ENCODE measurements around the gene TAGLN3. TPM values are rescaled to one million over a fixed set of nuclear protein-coding genes. Genes with fewer than 3 reads are reported as not detected.

The TAGLN3 gene
- total and polyA plus RNA-seq, 2 of the 13 experiments (the other 11 are each of a cell fraction or from before 2014, with no cell fraction given) = 0.51 to 0.91 TPM

GRCh38 chr3:112047264-112047663, 48.5 kb downstream of the TAGLN3 start (continued):
- TF ChIP-seq GPBP1L1 (CRISPR knock-in tag; IDR thresholded peaks at IDR 0.05) = no peak
- TF ChIP-seq DRAP1 (CRISPR knock-in tag; IDR thresholded peaks at IDR 0.05) = no peak
- no peak for TF ChIP-seq ZNF333 (CRISPR knock-in tag; IDR thresholded peaks at IDR 0.05; ENCODE audit: borderline replicate concordance)
- no peak for TF ChIP-seq ZSCAN12 (CRISPR knock-in tag; IDR thresholded peaks at IDR 0.05)
- no peak for TF ChIP-seq HDAC1 (CRISPR knock-in tag; IDR thresholded peaks at IDR 0.05)
- no peak for TF ChIP-seq ZNF235 (CRISPR knock-in tag; IDR thresholded peaks at IDR 0.05; ENCODE audit: borderline replicate concordance)
- no peak for TF ChIP-seq ATF4 (CRISPR knock-in tag; IDR thresholded peaks at IDR 0.05)
- TF ChIP-seq CREB3 (CRISPR knock-in tag; IDR thresholded peaks at IDR 0.05) = no peak
- no peak for TF ChIP-seq CEBPB (IDR thresholded peaks at IDR 0.05; ENCODE audit: borderline replicate concordance, low read depth, low read length)

GRCh38 chr3:112048911-112049310, 50.2 kb downstream of the TAGLN3 start:
- in situ Hi-C loops (cut with HindIII; ENCODE audit: extremely low pct_ligation_motif_present, low pct_unique_long_range_greater_than_20kb) = no loop called here
- Histone ChIP-seq H3K79me2 (ENCODE audit: insufficient read depth, low read length) (no peaks in the 10 kb centered on the region), H2AFZ (ENCODE audit: low read length) (no peak overlapping the region), H3K9me3 (ENCODE audit: low read length) (no peaks in the 10 kb centered on the region), H3K36me3 (replicated peaks in 1 of 2; ENCODE audit: control insufficient read depth in 1 of 2, insufficient read depth in 2 of 2, low read length in 2 of 2) (no peaks in the 10 kb centered on the region), H3K4me2 (ENCODE audit: low read depth, low read length) (no peak overlapping the region), H3K27me3 (ENCODE audit: control insufficient read depth in 1 of 2, insufficient read depth in 2 of 2, low read length in 2 of 2) (no peaks in the 10 kb centered on the region), H3K4me3 (replicated peaks in 1 of 3; ENCODE audit: insufficient read depth in 1 of 3, low read depth in 2 of 3, low read length in 3 of 3) (no peak overlapping the region), H3K9ac (ENCODE audit: insufficient read depth, low read depth, low read length) (no peak overlapping the region), H4K20me1 (ENCODE audit: insufficient read depth, low read length) (no peaks in the 10 kb centered on the region), H3K27ac (ENCODE audit: extremely low read length, insufficient read depth, low read length) (no peak overlapping the region), H3K4me1 (ENCODE audit: insufficient read depth, low read length) (no peaks in the 10 kb centered on the region)
- BruUV-seq (replicated peaks) = no TSS peak
- no peak for ATAC-seq
- POLR2A ChIA-PET = no interaction called here
- TF ChIP-seq JUN (CRISPR knock-in tag; IDR thresholded peaks at IDR 0.05) = no peak
- TF ChIP-seq SCMH1 (CRISPR knock-in tag; IDR thresholded peaks at IDR 0.05; ENCODE audit: borderline replicate concordance) = no peak
- TF ChIP-seq TP53 (CRISPR knock-in tag; conservative IDR thresholded peaks at IDR 0.05) = no peak
- no peak for TF ChIP-seq RFX5 (IDR thresholded peaks at IDR 0.05; ENCODE audit: low read depth, low read length)
- TF ChIP-seq TEF (CRISPR knock-in tag; IDR thresholded peaks at IDR 0.05) = no peak
- TF ChIP-seq DRAP1 (CRISPR knock-in tag; IDR thresholded peaks at IDR 0.05) = no peak
- TF ChIP-seq TRIM22 (IDR thresholded peaks at IDR 0.05) = no peak
- CTCF ChIA-PET (ENCODE audit: low intra/inter-chr PET ratio, low total read pairs) = no interaction called here
- FAIRE-seq = no peak
- intact Hi-C loops (cut with micrococcal nuclease; ENCODE audit: unreplicated experiment) = no loop called here
- 44% methylated on average over 8 of the region's 8 CpGs for WGBS (ENCODE audit: low lambda C conversion rate)
- no peak for DNase-seq (ENCODE audit: low spot score)
